NCI-H2029 treated with DMSO at 0.1 percent for 48 hours (cell line): ENCODE results near the gene DOCK2.

Experiments
- DNase-seq: peaks from one replicate; lab custom pipeline; 2025; lab: John Stamatoyannopoulos, UW

The DOCK2 gene

DNA sequence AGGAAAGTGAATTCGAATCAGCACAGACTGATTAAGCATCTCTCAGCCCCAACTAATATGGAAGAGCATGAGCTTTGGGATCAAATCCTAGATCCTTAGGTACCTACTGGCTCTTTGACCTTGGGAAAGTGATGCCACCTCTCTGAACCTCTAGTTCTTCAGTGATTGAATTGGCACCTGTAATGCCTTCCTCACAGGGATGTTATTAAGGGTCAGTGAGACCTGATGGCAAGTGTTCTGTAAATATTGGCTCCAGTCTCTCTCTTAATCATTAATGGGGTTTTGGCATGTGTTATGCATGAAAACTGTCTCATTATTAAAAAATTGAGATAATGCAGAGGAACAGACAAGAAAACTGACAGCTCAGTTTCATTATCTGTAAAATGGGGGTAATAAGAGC, 227.4 kb downstream of the DOCK2 start:
- no peak for DNase-seq

DNA sequence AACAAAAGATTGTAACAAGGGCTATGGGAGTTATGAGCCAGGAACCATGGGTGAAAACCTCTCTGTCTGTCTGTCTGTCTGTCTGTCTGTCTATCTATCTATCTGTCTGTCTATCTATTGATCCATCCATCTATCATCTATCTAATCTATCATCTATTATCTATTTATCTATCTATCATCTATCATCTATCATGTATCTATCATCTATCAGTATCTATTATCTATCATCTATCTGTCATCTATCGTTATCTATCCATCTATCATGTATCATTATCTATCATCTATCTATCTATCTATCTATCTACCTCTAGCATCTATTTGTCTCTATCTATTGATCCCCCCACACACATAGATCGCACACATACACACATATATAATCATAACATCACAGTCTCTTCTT, 230.3 kb downstream of the DOCK2 start:
- DNase-seq: no peak

DNA sequence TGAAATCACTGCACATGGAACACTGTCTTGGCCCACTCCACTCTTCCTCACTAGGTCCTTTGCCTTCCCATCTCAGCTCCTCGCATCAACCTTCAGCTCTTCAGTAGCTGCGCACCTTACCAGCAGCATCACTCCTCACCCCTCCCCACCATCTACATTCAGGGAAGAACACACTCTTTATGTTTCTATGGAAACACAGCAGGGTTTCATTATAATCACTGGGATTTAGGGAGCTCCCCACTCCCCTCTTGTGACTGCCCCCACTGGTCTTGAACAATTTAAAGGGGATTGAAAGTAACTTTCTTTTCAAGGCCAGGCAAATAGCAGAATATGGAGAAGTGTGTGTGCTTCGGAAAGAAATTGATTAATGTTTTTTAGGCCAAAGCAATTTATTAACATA, 232.0 kb downstream of the DOCK2 start:
- no peak for DNase-seq

DNA sequence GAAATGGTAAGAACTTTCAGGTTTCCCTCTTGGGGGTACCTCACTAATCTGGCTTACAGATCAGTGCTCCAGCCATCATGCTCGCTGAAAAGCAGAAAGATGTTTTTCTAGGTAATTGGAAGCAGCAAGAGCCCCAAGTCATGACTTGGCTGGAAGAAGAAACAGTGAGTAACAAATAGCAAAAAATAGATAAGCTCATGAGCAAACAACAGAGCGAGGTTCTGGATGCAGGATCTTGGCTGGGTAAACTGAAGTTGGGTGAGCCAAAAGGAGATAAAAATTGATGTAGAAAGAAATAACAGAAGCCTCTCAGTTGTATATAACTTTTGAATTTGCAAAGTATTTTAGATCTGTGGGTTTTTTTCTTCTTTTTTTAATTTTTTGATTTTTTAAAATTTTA, 233.1 kb downstream of the DOCK2 start:
- no peak for DNase-seq

DNA sequence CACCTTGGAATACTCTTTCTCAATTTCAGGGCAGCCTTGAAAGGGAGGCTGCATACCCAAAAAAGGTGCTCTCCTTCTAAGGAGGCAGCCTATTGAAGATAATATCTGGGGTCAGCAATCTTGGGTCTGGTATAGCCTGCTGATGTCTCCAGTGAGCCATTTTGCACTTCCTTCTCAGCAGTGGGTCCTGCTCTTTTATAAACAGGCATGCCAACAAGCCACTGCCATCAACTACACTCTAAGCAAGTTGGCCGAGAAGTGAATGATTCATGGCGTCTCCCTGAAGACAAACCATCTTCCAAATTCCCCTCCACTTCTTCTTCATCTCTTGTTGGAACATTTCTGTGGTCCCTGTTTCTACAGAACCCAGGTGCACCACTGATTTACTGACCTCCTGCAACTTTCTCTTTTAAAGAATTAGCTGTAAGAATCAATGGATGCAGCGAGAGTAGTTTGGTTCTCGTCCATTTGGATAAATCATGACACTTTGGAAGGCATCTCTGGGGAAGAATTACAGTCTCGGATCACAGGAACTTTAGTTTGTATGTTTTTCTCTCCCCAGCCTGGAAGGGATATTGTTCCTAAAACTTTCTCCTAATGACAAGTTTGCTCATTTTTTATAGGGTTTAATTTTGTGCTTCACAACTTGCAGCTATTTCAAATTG, 234.9 kb downstream of the DOCK2 start:
- no peak for DNase-seq

DNA sequence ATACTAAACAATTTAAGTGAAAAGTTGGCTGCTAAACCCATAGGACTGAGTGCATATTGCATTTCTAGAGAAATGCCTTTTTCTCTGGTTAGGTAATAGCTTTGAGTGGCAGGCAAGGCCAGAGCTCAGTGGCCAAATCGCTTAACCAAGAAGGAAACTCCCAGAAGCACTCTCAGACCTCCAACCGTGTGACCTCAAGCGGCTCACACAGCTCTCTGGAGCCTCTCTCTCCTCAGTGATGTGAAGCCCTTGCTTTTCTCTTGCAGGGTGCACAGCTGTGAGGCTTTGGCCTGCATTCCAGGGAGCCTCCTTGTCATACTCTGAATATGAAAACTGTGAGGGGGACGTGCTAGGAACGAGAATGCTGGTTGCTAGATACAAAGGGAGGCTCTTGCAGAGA, 236.6 kb downstream of the DOCK2 start:
- DNase-seq: no peak

DNA sequence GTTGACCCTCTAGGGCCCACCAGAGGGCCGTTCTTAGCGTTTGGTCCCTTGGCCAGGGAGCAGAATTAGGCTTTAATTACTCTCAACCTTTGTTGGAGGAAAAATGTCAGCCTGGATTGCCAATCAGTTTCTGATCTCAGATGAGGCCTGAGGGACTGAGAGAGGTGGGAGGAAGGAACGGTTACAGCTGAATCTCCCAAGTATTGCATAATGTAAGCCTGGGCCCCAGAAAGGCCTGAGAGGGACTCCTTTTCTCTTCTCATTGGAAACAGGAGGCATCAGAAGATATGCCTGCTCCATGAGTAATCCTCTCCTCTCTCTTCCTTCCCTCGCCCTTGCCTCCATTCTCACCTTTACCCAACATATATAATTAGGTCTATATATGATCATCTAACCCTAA, 237.5 kb downstream of the DOCK2 start:
- DNase-seq: no peak

DNA sequence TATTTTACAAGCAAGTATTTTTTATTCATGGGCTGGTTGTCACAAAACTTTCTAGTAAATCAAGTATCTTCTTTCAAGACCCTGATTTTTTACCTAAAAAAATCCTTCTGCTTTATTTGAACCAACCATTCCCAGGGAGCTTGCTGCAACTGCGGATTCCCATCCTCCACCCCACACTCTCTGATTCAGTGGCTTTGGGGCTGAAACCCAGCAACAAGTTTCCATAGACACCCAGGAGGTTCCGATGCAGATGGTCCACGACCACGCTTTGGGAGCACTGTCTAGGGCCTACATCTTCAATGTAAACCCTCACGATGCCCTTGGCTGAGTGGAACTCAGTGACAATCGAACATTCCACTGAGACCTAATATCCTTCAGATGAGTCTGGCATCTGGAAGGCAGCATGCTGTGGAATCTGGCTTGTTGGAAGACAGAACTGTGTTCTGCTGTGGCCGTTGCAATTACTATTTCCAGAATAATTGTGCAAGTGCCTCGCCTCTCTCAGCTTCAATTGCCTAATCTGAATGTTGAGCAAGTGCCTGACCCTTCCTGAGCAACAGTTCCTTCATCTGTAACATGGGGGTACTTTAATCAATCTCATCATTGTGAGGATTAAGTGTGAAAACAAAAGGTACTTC, 238.1 kb downstream of the DOCK2 start:
- no peak for DNase-seq

DNA sequence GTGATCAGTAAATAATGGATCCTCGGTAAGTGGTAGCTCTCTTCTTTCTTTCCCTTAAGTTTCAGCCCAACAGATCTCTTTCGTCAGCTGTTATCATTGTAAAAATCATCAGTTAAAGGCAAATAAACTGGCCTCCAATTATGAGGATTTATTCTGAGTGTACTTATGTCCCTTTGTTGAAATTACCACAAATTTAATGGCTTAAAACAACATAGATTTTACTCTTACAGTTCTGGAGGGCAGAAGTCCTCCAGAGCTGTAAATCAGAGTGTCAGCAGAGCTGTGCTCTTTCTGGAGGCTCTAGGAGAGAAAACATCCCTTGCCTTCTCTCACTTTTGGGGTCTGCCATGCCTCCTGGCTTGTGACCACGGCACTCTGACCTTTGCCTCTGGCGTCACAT, 238.7 kb downstream of the DOCK2 start:
- DNase-seq: no peak

DNA sequence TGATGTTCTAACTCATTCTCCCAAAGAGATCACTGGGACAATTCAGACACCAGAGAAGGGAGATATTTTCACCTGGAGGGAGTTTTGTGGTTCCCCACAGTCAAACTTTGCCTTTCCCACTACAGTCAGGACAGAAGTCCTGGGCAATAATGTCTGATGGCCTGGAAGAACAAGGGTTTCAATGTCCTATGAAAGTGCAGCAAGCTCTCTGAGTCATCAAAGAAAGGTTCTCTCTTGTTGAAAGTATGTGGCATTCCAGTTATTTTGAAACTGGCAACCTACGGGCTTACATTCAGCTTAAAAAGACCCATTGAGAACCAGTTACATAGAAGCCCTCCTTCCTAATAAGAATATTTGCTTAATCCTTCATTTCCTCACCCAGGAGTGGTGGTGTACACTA, 239.3 kb downstream of the DOCK2 start:
- DNase-seq: no peak

DNA sequence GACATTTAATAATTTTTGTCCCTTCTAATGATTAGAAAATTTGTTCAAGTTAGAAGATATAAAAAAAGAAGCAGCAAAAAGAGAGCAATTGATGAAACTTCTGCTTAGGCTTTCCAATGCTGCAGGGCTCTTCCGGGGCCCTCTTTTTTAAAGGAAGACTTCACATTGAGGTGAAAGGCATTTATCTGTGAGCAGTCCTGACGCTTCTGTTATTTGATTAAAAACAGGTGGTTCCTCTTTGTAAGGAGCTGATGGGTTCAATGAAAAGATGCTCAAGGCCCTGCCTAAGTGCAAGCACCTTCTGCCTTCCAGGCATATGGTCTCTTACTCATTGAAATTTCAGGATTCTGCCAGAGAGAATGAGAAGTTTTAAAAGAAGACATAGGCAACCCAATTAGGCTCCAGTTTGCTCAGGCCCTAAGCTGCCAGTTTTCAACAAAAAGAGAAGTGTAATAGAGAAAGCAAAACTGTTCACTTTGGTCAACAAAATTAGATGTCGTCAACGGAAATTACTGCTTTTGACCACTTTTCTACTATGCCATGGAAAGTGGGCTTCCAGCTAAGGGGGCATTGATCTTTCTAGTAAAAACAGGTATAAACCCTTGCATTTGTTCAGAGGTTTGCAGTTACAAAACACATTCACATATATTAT, 243.1 kb downstream of the DOCK2 start:
- DNase-seq: no peak

DNA sequence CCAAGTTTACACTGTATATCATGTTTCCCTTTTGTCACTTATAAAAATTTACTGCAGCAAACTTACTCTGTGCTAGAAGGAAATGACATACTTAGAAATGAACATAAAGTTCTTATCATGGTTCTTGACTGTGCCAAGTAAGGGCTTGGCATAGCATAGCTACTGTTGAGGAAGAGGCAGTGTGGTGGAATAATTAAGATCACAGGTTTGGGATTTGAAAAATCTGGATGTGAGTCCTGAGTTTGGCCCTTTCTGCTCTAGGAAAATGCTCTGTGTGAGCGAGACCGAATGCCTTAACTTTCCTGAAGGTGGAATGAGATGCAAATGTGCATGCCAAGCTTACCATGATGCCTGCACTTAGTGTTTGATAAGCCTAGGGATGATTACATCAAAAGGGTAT, 243.7 kb downstream of the DOCK2 start:
- DNase-seq: no peak

DNA sequence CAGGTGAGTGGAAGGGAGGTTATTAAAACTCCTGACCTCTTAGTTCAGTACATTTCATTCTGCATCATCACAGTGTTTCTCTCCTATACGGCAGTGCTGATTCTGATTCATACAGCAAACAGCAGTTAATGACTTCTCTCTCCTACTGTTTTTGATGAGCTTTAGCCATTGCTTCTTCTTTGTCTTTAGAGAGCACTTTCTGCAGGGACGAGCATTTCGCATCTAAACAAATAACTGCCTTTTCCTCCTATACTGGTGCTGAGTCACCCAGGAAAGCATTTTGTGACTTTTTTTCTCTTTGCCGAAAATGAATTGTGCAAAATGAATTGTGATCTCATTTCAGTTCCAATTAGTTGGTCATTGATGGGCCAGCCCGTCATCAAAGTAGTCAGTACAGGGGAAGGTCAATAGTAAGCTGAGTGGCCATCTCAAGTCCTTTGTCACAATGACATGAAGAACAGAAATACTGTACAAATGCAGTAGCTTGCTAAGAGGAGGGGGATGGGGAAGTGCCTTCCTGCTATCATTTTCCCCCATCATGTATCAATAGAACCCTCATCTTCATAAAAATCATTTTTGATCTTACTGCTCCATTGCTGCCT, 244.7 kb downstream of the DOCK2 start:
- DNase-seq: no peak

DNA sequence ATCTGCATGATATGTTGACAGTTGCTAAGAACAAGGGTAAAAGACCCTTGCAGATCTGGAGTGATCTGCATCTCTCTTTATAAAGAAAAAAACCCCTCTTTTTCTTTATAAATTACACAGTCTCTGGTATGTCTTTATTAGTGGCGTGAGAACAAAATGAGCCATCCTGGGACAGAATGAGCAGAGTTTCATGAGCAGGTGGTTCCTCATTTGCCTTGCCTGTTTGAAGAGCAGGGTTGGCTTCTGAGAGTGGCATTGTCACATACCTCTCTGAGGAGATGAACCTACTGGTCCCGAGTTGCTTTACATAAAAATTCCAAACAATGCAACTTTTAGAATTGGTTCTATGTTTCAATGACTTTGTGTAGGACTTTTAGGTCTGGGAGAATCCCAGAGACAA, 249.0 kb downstream of the DOCK2 start:
- no peak for DNase-seq

DNA sequence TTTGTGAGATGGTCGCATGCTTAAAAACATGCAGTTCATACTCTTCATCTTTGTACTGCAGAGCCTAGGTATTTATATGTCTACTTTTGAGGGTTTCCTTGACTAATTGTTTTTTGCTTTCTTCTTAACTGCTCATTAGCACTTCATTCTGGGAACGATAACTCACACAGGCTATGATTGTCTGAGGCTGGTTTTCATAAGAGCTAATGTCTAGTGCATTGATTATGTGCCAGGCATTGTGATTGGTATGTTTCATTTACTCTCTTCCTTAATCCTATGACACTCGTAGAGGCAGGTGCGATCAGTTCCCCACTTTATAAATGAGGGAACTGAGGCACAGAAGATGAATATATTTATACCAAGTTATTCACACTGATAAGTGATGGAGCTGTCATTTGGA, 249.6 kb downstream of the DOCK2 start:
- DNase-seq: no peak

DNA sequence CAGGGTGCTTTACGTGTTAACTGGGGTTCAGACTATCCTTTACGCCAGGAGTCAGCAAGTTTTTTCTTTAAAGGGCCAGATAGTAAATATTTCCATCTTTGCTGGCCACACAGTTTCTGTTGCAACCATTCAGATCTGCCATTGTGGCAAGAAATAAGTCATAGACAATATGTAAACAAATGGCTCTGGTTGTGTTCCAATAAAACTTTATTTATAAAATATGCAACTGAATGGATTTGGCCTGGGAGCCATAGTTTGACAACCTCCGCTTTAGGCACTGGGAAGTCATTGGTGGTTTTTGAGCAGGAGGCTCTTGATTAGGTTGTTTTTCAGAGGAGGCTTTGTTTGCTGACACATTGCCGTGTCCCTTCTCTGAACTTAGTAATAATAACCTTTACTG, 252.5 kb downstream of the DOCK2 start:
- DNase-seq: no peak

DNA sequence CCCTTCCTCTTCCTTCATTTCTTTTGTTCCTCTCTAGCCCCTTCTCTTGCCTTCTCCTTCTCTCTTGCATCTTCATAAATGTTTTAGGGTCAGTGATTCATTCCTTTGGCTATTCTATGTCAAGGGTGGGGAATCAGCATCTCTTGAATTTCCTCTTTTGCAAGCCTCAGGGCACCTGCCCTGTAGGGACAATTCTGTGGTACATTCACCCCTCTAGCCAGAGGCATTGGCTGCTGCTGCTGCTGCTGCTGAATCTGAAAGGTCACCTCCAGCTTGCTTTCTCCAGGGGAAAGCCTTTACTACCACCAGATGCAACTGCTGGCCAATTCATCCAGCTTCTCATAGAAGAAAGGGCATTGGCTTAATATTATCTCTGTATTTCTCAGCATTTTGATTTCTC, 255.9 kb downstream of the DOCK2 start:
- DNase-seq: no peak

DNA sequence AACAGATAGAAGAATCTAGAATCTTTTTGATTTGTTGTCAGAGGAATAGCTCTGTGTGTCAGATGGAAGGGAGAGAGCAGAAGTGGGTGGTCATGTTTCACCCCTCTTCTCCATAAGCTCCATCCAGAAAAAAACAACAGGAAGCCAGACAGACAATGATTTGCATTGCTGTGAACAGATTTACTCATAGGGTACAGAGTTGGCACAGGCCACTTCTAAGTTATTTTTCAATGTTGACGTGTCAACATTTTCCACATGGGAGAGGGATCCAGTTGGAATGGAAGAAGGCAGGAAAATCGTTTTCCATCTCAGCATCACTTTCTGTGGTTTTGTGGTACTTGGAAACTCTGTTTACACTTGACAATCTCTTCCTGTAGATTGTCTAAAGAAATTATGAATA, 256.5 kb downstream of the DOCK2 start:
- no peak for DNase-seq

DNA sequence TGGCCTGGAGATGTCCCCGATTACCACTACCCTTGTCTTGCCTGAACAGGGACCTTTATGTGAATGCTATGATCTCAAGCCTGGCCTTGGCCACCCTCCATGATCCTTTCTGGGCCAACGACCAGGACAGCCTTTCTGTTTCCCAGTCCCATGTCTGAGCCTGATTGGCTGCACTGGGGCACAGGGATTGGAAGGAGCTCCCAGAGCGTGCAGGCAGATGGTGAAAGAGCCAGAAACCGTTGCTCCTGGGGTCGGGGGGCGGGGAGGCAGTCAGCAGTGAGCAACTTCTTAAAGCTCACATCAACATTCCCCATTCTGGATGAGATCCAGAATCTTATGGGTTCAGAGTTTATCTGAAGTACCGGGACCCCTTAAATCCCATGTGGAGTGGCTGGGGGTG, 258.9 kb downstream of the DOCK2 start:
- no peak for DNase-seq

DNA sequence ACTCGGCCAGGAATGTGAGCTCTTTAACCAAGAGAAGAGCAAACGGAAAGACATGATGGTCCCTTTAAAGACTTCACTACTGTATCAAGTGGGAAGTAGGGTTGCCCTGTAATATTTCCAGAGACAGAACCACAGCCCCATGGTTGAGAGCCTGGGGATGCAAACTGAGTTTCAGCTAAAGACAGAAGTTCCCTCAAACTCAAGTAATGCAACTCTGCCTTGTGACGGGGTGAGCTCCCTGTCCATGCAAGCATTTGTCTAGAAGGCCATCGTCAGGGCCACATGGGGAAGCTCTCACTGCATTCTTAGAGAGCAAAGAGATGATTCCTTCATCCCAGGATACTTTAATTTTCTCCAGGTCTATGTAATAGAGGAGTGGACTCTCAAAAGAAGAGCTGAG, 260.4 kb downstream of the DOCK2 start:
- DNase-seq: no peak

DNA sequence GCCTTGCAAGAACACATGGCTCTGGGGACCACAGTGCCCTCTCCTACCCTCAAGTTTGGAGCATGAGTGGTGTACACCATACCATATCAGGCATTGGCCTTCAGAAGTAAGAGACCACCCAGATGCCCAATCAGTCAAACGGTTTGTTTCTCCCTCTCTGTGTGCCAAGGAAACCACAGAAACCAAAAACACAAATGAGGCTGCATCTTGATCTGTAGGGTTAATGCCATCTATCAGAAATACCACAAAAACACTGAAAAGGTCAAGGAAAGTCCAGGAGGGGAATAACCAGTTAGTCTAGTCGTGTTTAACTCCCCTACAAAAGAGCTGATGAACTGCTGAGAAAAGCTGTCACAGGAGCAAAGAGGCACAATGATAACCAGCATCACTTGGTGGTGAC, 264.8 kb downstream of the DOCK2 start:
- no peak for DNase-seq

DNA sequence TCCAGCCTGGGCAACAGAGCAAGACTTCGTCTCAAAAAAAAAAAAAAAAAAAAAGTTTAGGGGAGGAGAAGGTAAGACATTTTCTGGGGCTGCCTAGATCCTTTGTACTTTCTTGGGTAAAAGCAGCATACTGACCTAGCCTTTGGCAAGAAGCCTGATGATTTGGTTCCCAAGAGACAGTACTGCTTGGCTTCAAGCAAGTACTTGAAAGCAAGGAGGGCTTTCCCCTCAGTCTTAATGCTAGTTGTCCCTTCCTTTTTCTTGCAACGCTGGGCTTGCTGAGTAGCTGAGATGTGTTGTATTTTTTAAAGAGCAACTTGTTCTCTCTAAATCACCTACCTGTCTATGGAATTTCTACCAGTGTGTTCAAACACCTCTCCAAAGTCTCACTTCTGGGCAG, 267.0 kb downstream of the DOCK2 start:
- no peak for DNase-seq

DNA sequence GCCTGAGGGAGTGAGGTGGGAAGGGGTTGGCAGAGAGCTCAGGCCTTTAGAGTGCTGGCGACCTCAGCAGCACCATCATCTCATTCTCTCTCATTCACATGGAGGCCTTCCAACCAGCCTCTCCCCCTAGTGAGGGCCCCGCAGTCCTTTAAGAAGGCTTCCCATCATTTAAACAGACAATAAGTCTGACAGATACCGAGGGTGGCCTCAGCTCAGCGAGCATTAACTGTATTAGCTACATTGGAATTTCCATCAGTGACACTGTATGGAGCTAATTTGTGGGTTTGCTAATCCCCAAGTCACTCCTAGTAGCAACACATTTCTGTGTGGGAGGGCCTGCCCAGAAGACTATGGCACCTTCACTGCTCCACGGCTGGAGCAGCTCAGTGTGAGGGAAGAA, 267.4 kb downstream of the DOCK2 start:
- DNase-seq: no peak
